Subcutaneous preadipocyte (primary cell): ENCODE data around the gene CASK. TPM values are rescaled to one million over a fixed set of nuclear protein-coding genes. Genes with fewer than 3 reads are reported as not detected.

Experiments
- small RNA-seq: library from RNA; depleted of rRNA; stranded (forward); fragments of <200 nt; gene quantifications from one replicate; pipeline ENCODE3, GENCODE V24; 2012
- total RNA-seq: library from RNA; depleted of rRNA; stranded (reverse); fragments of >200 nt; gene quantifications from 2 replicates; pipeline ENCODE4 v1.2.3, GENCODE V29; 2012

CASK gene, protein sequence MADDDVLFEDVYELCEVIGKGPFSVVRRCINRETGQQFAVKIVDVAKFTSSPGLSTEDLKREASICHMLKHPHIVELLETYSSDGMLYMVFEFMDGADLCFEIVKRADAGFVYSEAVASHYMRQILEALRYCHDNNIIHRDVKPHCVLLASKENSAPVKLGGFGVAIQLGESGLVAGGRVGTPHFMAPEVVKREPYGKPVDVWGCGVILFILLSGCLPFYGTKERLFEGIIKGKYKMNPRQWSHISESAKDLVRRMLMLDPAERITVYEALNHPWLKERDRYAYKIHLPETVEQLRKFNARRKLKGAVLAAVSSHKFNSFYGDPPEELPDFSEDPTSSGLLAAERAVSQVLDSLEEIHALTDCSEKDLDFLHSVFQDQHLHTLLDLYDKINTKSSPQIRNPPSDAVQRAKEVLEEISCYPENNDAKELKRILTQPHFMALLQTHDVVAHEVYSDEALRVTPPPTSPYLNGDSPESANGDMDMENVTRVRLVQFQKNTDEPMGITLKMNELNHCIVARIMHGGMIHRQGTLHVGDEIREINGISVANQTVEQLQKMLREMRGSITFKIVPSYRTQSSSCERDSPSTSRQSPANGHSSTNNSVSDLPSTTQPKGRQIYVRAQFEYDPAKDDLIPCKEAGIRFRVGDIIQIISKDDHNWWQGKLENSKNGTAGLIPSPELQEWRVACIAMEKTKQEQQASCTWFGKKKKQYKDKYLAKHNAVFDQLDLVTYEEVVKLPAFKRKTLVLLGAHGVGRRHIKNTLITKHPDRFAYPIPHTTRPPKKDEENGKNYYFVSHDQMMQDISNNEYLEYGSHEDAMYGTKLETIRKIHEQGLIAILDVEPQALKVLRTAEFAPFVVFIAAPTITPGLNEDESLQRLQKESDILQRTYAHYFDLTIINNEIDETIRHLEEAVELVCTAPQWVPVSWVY
- total RNA-seq = 24.6 and 29.5 TPM in 2 replicates

GRCh38 chrX:41923211-41923977, at the start of gene CASK:
CASK (minus strand) TSS chrX:41923554; CDS start chrX:41922988, 566 bp downstream.

GRCh38 chrX:41723826-41724225, 199.5 kb downstream of the CASK start, which contains the start of gene GPR82:
GPR82 (plus strand) TSS chrX:41724181; CDS start chrX:41727027, 2,846 bp downstream.

GRCh38 chrX:41688835-41689234, 234.5 kb downstream of the CASK start, which contains the start of gene GPR34:
GPR34 (plus strand) TSS chrX:41688973; CDS start chrX:41695634, 6,661 bp downstream.

Small RNA genes lying within 50 kb of the gene (small RNA-seq; reads per million reads assigned to genes)
- gene AL353691.2 = not detected
- not detected for gene RN7SL144P
- gene RNU6-1321P = not detected
- not detected for gene RNU6-202P

Other genes starting within 250 kb of the CASK start
- not detected in 2 replicates for gene GPR34, start 234.6 kb downstream of the CASK start, total RNA-seq
- gene GPR82, start 199.4 kb downstream of the CASK start, total RNA-seq = not detected in 2 replicates